ENCODE measurements around the gene IPO11. TPM values are rescaled to one million over a fixed set of nuclear protein-coding genes. Genes with fewer than 3 reads are reported as not detected.
"Not testable (repeated sequence)": the region's sequence is repeated elsewhere in the genome, so short reads cannot be mapped to it uniquely, and the experiment has no call there.

IPO11 gene
- total RNA-seq, 1 donor from 2014 or later: 29.9 TPM

- intact Hi-C loops (cut with DNase I): no loop called here
- no peak for DNase-seq
- ATAC-seq (ENCODE audit: poor library complexity): no peak
These were observed 90.0 kb downstream of the IPO11 start for GRCh38 chr5:62502456-62503101.

- intact Hi-C loops (cut with DNase I): no loop called here
- ATAC-seq (ENCODE audit: poor library complexity) (no peak), DNase-seq (no peak)
These were observed 91.6 kb downstream of the IPO11 start for GRCh38 chr5:62504129-62504528.

GRCh38 chr5:62506659-62507460, 94.3 kb downstream of the IPO11 start:
- no peak for DNase-seq
- no peak for ATAC-seq (ENCODE audit: poor library complexity)
- intact Hi-C loops (cut with DNase I): no loop called here

- intact Hi-C loops (cut with DNase I); ATAC-seq (ENCODE audit: poor library complexity); DNase-seq: not testable (repeated sequence)
These were observed 96.2 kb downstream of the IPO11 start for GRCh38 chr5:62508760-62509159.

GRCh38 chr5:62509806-62510205, 97.2 kb downstream of the IPO11 start:
- intact Hi-C loops (cut with DNase I): no loop called here
- DNase-seq: no peak
- no peak for ATAC-seq (ENCODE audit: poor library complexity)

- DNase-seq; intact Hi-C loops (cut with DNase I); ATAC-seq (ENCODE audit: poor library complexity): not testable (repeated sequence)
These were observed 100.5 kb downstream of the IPO11 start for GRCh38 chr5:62513085-62513484.

GRCh38 chr5:62514510-62515119, 102.1 kb downstream of the IPO11 start:
- ATAC-seq (ENCODE audit: poor library complexity) (no peak), DNase-seq (no peak)
- intact Hi-C loops (cut with DNase I): no loop called here

GRCh38 chr5:62520812-62521211, 108.2 kb downstream of the IPO11 start:
- DNase-seq; intact Hi-C loops (cut with DNase I); ATAC-seq (ENCODE audit: poor library complexity): not testable (repeated sequence)

- DNase-seq (no peak), ATAC-seq (ENCODE audit: poor library complexity) (no peak)
- intact Hi-C loops (cut with DNase I): no loop called here
These were observed 108.8 kb downstream of the IPO11 start for GRCh38 chr5:62521319-62521718.

- intact Hi-C loops (cut with DNase I): no loop called here
- DNase-seq: no peak
- no peak for ATAC-seq (ENCODE audit: poor library complexity)
These were observed 110.2 kb downstream of the IPO11 start for GRCh38 chr5:62522811-62523210.

GRCh38 chr5:62533597-62533996, 121.0 kb downstream of the IPO11 start:
- intact Hi-C loops (cut with DNase I): no loop called here
- no peak for ATAC-seq (ENCODE audit: poor library complexity)

GRCh38 chr5:62534461-62535236, 122.1 kb downstream of the IPO11 start:
- DNase-seq: no peak
- ATAC-seq (ENCODE audit: poor library complexity): no peak
- intact Hi-C loops (cut with DNase I): no loop called here

More at GRCh38 chr5:62533597-62533996, 121.0 kb downstream of the IPO11 start:
- DNase-seq: no peak

- no peak for DNase-seq
- no peak for ATAC-seq (ENCODE audit: poor library complexity)
- intact Hi-C loops (cut with DNase I): no loop called here
These were observed 123.7 kb downstream of the IPO11 start for GRCh38 chr5:62536232-62536631.

- intact Hi-C loops (cut with DNase I): no loop called here
- no peak for ATAC-seq (ENCODE audit: poor library complexity)
- no peak for DNase-seq
These were observed 124.2 kb downstream of the IPO11 start for GRCh38 chr5:62536783-62537182.

GRCh38 chr5:62538017-62538942, 125.7 kb downstream of the IPO11 start:
- DNase-seq (no peak), ATAC-seq (ENCODE audit: poor library complexity) (no peak)
- intact Hi-C loops (cut with DNase I): no loop called here

GRCh38 chr5:62542720-62543119, 130.2 kb downstream of the IPO11 start:
- no peak for ATAC-seq (ENCODE audit: poor library complexity)
- intact Hi-C loops (cut with DNase I): no loop called here
- no peak for DNase-seq

GRCh38 chr5:62547945-62548630, 135.5 kb downstream of the IPO11 start:
- DNase-seq: no peak
- intact Hi-C loops (cut with DNase I): no loop called here
- ATAC-seq (ENCODE audit: poor library complexity): no peak

All from Right ventricle myocardium superior (tissue), 1 donor.